Measurements from ENCODE around the gene PRDM15. TPM values are rescaled to one million over a fixed set of nuclear protein-coding genes. Genes with fewer than 3 reads are reported as not detected.

Gene PRDM15
- total RNA-seq, 1 experiment from 2014 or later, result 9.9 TPM

- Histone ChIP-seq H4K8ac (replicated peaks; ENCODE audit: insufficient read length, low read depth, low read length) (no peak overlapping the region), H3K4me1 (ENCODE audit: insufficient read depth, low read length) (no peaks in the 10 kb centered on the region), H3K18ac (ENCODE audit: insufficient read length, low read depth, low read length) (no peak overlapping the region), H3K4me2 (ENCODE audit: insufficient read depth, insufficient read length, low read length) (no peak overlapping the region), H3K9ac (ENCODE audit: extremely low read depth, insufficient read length, low read length) (no peak overlapping the region), H2BK5ac (ENCODE audit: insufficient read length, low read length) (no peak overlapping the region), H4K20me1 (ENCODE audit: control insufficient read depth, insufficient read depth, insufficient read length) (no peaks in the 10 kb centered on the region), H3T11ph (ENCODE audit: low read length) (no peak overlapping the region), H3K14ac (ENCODE audit: insufficient read depth, low read length) (no peak overlapping the region; the same call in 1 of the 2 replicates), H2BK20ac (ENCODE audit: low read depth, low read length, poor library complexity, severe bottlenecking) (no peak overlapping the region), H3K23ac (ENCODE audit: insufficient read length, low read depth, low read length) (no peak overlapping the region), H2BK15ac (ENCODE audit: low read depth, low read length) (no peak overlapping the region), H2AK5ac (ENCODE audit: insufficient read length, low read length) (no peak overlapping the region), H2AFZ (ENCODE audit: low read length) (no peak overlapping the region), H3K79me2 (ENCODE audit: insufficient read depth, low read length) (no peaks in the 10 kb centered on the region; the same call in 1 of the 2 replicates), H4K91ac (ENCODE audit: insufficient read length, low read depth, low read length) (no peak overlapping the region), H3K27ac (ENCODE audit: insufficient read length, low read depth, low read length) (no peak overlapping the region), H2BK120ac (ENCODE audit: low read depth, low read length, poor library complexity, severe bottlenecking) (no peak overlapping the region), H3K9me3 (ENCODE audit: control insufficient read depth, low read depth, low read length) (no peaks in the 10 kb centered on the region), H3K4ac (ENCODE audit: low read depth, low read length) (no peak overlapping the region), H3K27me3 (ENCODE audit: insufficient read depth, low read length) (no peaks in the 10 kb centered on the region), H3K23me2 (ENCODE audit: insufficient read length, low read depth, low read length, poor library complexity, severe bottlenecking) (no peaks in the 10 kb centered on the region), H3K79me1 (ENCODE audit: insufficient read depth, low read depth, low read length, poor library complexity, severe bottlenecking) (no peaks in the 10 kb centered on the region), H4K5ac (ENCODE audit: insufficient read length, low read depth, low read length) (no peak overlapping the region), H2BK12ac (ENCODE audit: insufficient read length, low read depth, low read length) (no peak overlapping the region), H3K56ac (ENCODE audit: insufficient read length, low read depth, low read length) (no peak overlapping the region)
- Mint-ChIP-seq H3K36me3 (ENCODE audit: insufficient read depth in 1 of 3, low read depth in 3 of 3) (no peaks in the 10 kb centered on the region), H3K4me1 (peaks cover 15 to 19% of the 10 kb centered on the region in 2 experiments), H3K4me3 (no peak overlapping the region), H3K27ac (peak overlapping the region in 2 of 3 experiments; percentile 19 to 77; a peak in 4 of 7 replicates), H3K27me3 (ENCODE audit: low read depth) (no peaks in the 10 kb centered on the region), H3K9me3 (no peaks in the 10 kb centered on the region)
- TF ChIP-seq CTCF (conservative IDR thresholded peaks at IDR 0.05), result no peak
- no CpG with 5 or more reads among the region's 15 CpGs for WGBS (ENCODE audit: extremely low coverage, insufficient read length, low lambda C conversion rate)
- DNase-seq, result no peak
Observed at GRCh38 chr21:41865002-41865777, 14.0 kb downstream of the PRDM15 start.

Measured in H9 (cell line).